ENCODE measurements around the gene PTPN12. TPM values are rescaled to one million over a fixed set of nuclear protein-coding genes. Genes with fewer than 3 reads are reported as not detected.
"Not testable (repeated sequence)": the region's sequence is repeated elsewhere in the genome, so short reads cannot be mapped to it uniquely, and the experiment has no call there.

Gene PTPN12
- total RNA-seq, 2 experiments from 2014 or later: 7.2 to 7.6 TPM

GRCh38 chr7:77540993-77541392, 3.9 kb downstream of the PTPN12 start:
- intact Hi-C loops (cut with micrococcal nuclease); H3K27ac Mint-ChIP-seq; H3K4me3 Mint-ChIP-seq; H3K9me3 Mint-ChIP-seq; H3K36me3 Mint-ChIP-seq (ENCODE audit: low read depth); H3K27me3 Mint-ChIP-seq (ENCODE audit: low read depth); DNase-seq: not testable (repeated sequence)
- H3K4me1 Mint-ChIP-seq (ENCODE audit: low read depth): peaks cover 28% of the 10 kb centered on the region
- CTCF ChIA-PET: interaction anchor here (0.7 kb wide), 1 partner anchor 146 kb away, joined by 3 read pairs; no protein-coding TSS in a partner anchor

- intact Hi-C loops (cut with micrococcal nuclease): no loop called here
- Mint-ChIP-seq H3K9me3 (no peaks in the 10 kb centered on the region), H3K36me3 (ENCODE audit: low read depth) (no peaks in the 10 kb centered on the region), H3K27me3 (ENCODE audit: low read depth) (no peaks in the 10 kb centered on the region), H3K4me3 (no peak overlapping the region), H3K27ac (no peak overlapping the region), H3K4me1 (ENCODE audit: low read depth) (peaks cover 31% of the 10 kb centered on the region)
- DNase-seq: no peak
- CTCF ChIA-PET: interaction anchor here (1.3 to 1.6 kb wide), 2 partner anchors 9 to 14 kb away, joined by 3 read pairs; no protein-coding TSS in a partner anchor
Observed at GRCh38 chr7:77542409-77542808, 5.3 kb downstream of the PTPN12 start.

GRCh38 chr7:77542895-77543294, 5.8 kb downstream of the PTPN12 start:
- peaks cover 33% of the 10 kb centered on the region for H3K4me1 Mint-ChIP-seq (ENCODE audit: low read depth)
- intact Hi-C loops (cut with micrococcal nuclease): no loop called here
- no peak overlapping the region for H3K27ac Mint-ChIP-seq

GRCh38 chr7:77543910-77544309, 6.8 kb downstream of the PTPN12 start:
- intact Hi-C loops (cut with micrococcal nuclease): no loop called here
- Mint-ChIP-seq H3K9me3 (no peaks in the 10 kb centered on the region), H3K27ac (no peak overlapping the region), H3K4me3 (no peak overlapping the region), H3K36me3 (ENCODE audit: low read depth) (no peaks in the 10 kb centered on the region), H3K27me3 (ENCODE audit: low read depth) (no peaks in the 10 kb centered on the region), H3K4me1 (ENCODE audit: low read depth) (peaks cover 37% of the 10 kb centered on the region)
- CTCF ChIA-PET: interaction anchor here (0.6 to 1.6 kb wide), 2 partner anchors 12 to 411 kb away, joined by 3 to 4 read pairs; no protein-coding TSS in a partner anchor
- no peak for DNase-seq

More at GRCh38 chr7:77542895-77543294, 5.8 kb downstream of the PTPN12 start:
- Mint-ChIP-seq H3K27me3 (ENCODE audit: low read depth) (no peaks in the 10 kb centered on the region), H3K36me3 (ENCODE audit: low read depth) (no peaks in the 10 kb centered on the region), H3K4me3 (no peak overlapping the region), H3K9me3 (no peaks in the 10 kb centered on the region)
- DNase-seq: no peak
- CTCF ChIA-PET: interaction anchor here (0.6 to 1.6 kb wide), 3 partner anchors 14 to 251 kb away, joined by 3 to 4 read pairs (median 3); no protein-coding TSS in a partner anchor

- CTCF ChIA-PET: no interaction called here
- peaks cover 38% of the 10 kb centered on the region for H3K4me1 Mint-ChIP-seq (ENCODE audit: low read depth)
Observed at GRCh38 chr7:77544518-77544917, 7.4 kb downstream of the PTPN12 start.

GRCh38 chr7:77548206-77548605, 11.1 kb downstream of the PTPN12 start:
- Mint-ChIP-seq H3K4me1 (ENCODE audit: low read depth) (peaks cover 25% of the 10 kb centered on the region), H3K27ac (no peak overlapping the region), H3K27me3 (ENCODE audit: low read depth) (no peaks in the 10 kb centered on the region), H3K36me3 (ENCODE audit: low read depth) (no peaks in the 10 kb centered on the region), H3K4me3 (no peak overlapping the region), H3K9me3 (no peaks in the 10 kb centered on the region)
- CTCF ChIA-PET: interaction anchor here (0.6 kb wide), 1 partner anchor 9 kb away, joined by 3 read pairs; no protein-coding TSS in a partner anchor
- intact Hi-C loops (cut with micrococcal nuclease): no loop called here
- no peak for DNase-seq

More at GRCh38 chr7:77544518-77544917, 7.4 kb downstream of the PTPN12 start:
- no peak for DNase-seq
- no peaks in the 10 kb centered on the region for H3K27me3 Mint-ChIP-seq (ENCODE audit: low read depth)
- H3K9me3 Mint-ChIP-seq: no peaks in the 10 kb centered on the region
- intact Hi-C loops (cut with micrococcal nuclease): no loop called here
- no peak overlapping the region for H3K27ac Mint-ChIP-seq
- no peak overlapping the region for H3K4me3 Mint-ChIP-seq
- no peaks in the 10 kb centered on the region for H3K36me3 Mint-ChIP-seq (ENCODE audit: low read depth)

GRCh38 chr7:77549106-77549870, 12.2 kb downstream of the PTPN12 start:
- no peaks in the 10 kb centered on the region for H3K27me3 Mint-ChIP-seq (ENCODE audit: low read depth)
- DNase-seq: no peak
- H3K27ac Mint-ChIP-seq: no peak overlapping the region
- CTCF ChIA-PET: interaction anchor here (1.0 kb wide), 1 partner anchor 103 kb away, joined by 3 read pairs; no protein-coding TSS in a partner anchor
- intact Hi-C loops (cut with micrococcal nuclease): no loop called here
- H3K4me3 Mint-ChIP-seq: no peak overlapping the region
- no peaks in the 10 kb centered on the region for H3K36me3 Mint-ChIP-seq (ENCODE audit: low read depth)
- H3K9me3 Mint-ChIP-seq: peaks cover 3% of the 10 kb centered on the region
- H3K4me1 Mint-ChIP-seq (ENCODE audit: low read depth): peaks cover 19% of the 10 kb centered on the region

- Mint-ChIP-seq H3K4me1 (ENCODE audit: low read depth) (peaks cover 17% of the 10 kb centered on the region), H3K27ac (no peak overlapping the region), H3K4me3 (no peak overlapping the region), H3K27me3 (ENCODE audit: low read depth) (no peaks in the 10 kb centered on the region), H3K9me3 (peaks cover 3% of the 10 kb centered on the region), H3K36me3 (ENCODE audit: low read depth) (no peaks in the 10 kb centered on the region)
- intact Hi-C loops (cut with micrococcal nuclease): no loop called here
- CTCF ChIA-PET: interaction anchor here (1.1 kb wide), 1 partner anchor 9 kb away, joined by 3 read pairs; no protein-coding TSS in a partner anchor
- DNase-seq: no peak
Observed at GRCh38 chr7:77550586-77550985, 13.5 kb downstream of the PTPN12 start.

GRCh38 chr7:77553123-77553522, 16.0 kb downstream of the PTPN12 start:
- H3K4me1 Mint-ChIP-seq (ENCODE audit: low read depth): peaks cover 10% of the 10 kb centered on the region
- H3K27ac Mint-ChIP-seq: no peak overlapping the region
- H3K9me3 Mint-ChIP-seq: peaks cover 3% of the 10 kb centered on the region
- intact Hi-C loops (cut with micrococcal nuclease): no loop called here
- no peak overlapping the region for H3K4me3 Mint-ChIP-seq
- CTCF ChIA-PET: no interaction called here
- DNase-seq: no peak
- no peaks in the 10 kb centered on the region for H3K27me3 Mint-ChIP-seq (ENCODE audit: low read depth)
- H3K36me3 Mint-ChIP-seq (ENCODE audit: low read depth): no peaks in the 10 kb centered on the region

GRCh38 chr7:77558284-77558967, 21.3 kb downstream of the PTPN12 start:
- no peak overlapping the region for H3K27ac Mint-ChIP-seq
- no peak for DNase-seq
- no peaks in the 10 kb centered on the region for H3K27me3 Mint-ChIP-seq (ENCODE audit: low read depth)
- intact Hi-C loops (cut with micrococcal nuclease): no loop called here
- no peaks in the 10 kb centered on the region for H3K36me3 Mint-ChIP-seq (ENCODE audit: low read depth)
- CTCF ChIA-PET: interaction anchor here (0.5 to 1.2 kb wide), 3 partner anchors 93 to 271 kb away, joined by 3 to 5 read pairs (median 3); no protein-coding TSS in a partner anchor
- peaks cover 3% of the 10 kb centered on the region for H3K9me3 Mint-ChIP-seq
- peaks cover 2% of the 10 kb centered on the region for H3K4me1 Mint-ChIP-seq (ENCODE audit: low read depth)
- H3K4me3 Mint-ChIP-seq: no peak overlapping the region

- H3K4me3 Mint-ChIP-seq: no peak overlapping the region
- CTCF ChIA-PET: no interaction called here
- intact Hi-C loops (cut with micrococcal nuclease): no loop called here
- no peak overlapping the region for H3K27ac Mint-ChIP-seq
- H3K36me3 Mint-ChIP-seq (ENCODE audit: low read depth): no peaks in the 10 kb centered on the region
- H3K27me3 Mint-ChIP-seq (ENCODE audit: low read depth): no peaks in the 10 kb centered on the region
- H3K4me1 Mint-ChIP-seq (ENCODE audit: low read depth): no peaks in the 10 kb centered on the region
- no peak for DNase-seq
- no peaks in the 10 kb centered on the region for H3K9me3 Mint-ChIP-seq
Observed at GRCh38 chr7:77561352-77561751, 24.3 kb downstream of the PTPN12 start.

- no peaks in the 10 kb centered on the region for H3K27me3 Mint-ChIP-seq (ENCODE audit: low read depth)
- H3K27ac Mint-ChIP-seq: no peak overlapping the region
Observed at GRCh38 chr7:77563275-77563674, 26.2 kb downstream of the PTPN12 start.

More at GRCh38 chr7:77563275-77563674, 26.2 kb downstream of the PTPN12 start:
- H3K4me3 Mint-ChIP-seq: no peak overlapping the region
- no peaks in the 10 kb centered on the region for H3K4me1 Mint-ChIP-seq (ENCODE audit: low read depth)
- no peaks in the 10 kb centered on the region for H3K36me3 Mint-ChIP-seq (ENCODE audit: low read depth)
- DNase-seq: no peak
- intact Hi-C loops (cut with micrococcal nuclease): no loop called here
- no peaks in the 10 kb centered on the region for H3K9me3 Mint-ChIP-seq
- CTCF ChIA-PET: interaction anchor here (1.6 kb wide), 1 partner anchor 316 kb away, joined by 3 read pairs; no protein-coding TSS in a partner anchor

All from activated naive CD4-positive, alpha-beta T cell treated with anti-CD3 and anti-CD28 coated beads for 36 hours (primary cell).